Karpas-422 (cell line): ENCODE measurements around the gene PTPRR. TPM values are rescaled to one million over a fixed set of nuclear protein-coding genes. Genes with fewer than 3 reads are reported as not detected.

Experiments
- DNase-seq: peaks from one replicate; pipeline ENCODE4 v3.0.0-alpha.2; 2015
- H2AFZ ChIP-seq: fragments of 200-600 bp; sonication (generic); 2 replicates; pipeline ENCODE4 v1.6.1; 2014; ENCODE audit warnings: antibody characterized with exemption, low read length, mixed read lengths
- H3K27ac ChIP-seq: fragments of 200-600 bp; sonication (generic); 2 replicates; pipeline ENCODE4 v1.5.1; 2014; ENCODE audit warnings: mild to moderate bottlenecking, low read length, moderate library complexity
- H3K27me3 ChIP-seq: fragments of 200-600 bp; sonication (generic); 2 replicates; pipeline ENCODE4 v1.6.1; 2014; ENCODE audit warnings: low read length, mixed read lengths
- H3K36me3 ChIP-seq: fragments of 200-600 bp; sonication (generic); 2 replicates; pipeline ENCODE4 v1.6.1; 2014; ENCODE audit warnings: low read length, mixed read lengths; ENCODE audit not compliant: insufficient read depth
- H3K4me1 ChIP-seq: fragments of 200-600 bp; sonication (generic); 2 replicates; pipeline ENCODE4 v1.6.1; 2014; ENCODE audit warnings: mild to moderate bottlenecking, low read length, mixed read lengths
- H3K4me2 ChIP-seq: fragments of 200-600 bp; sonication (generic); 2 replicates; pipeline ENCODE4 v1.6.1; 2014; ENCODE audit warnings: low read length, low read depth, mild to moderate bottlenecking; ENCODE audit not compliant: poor library complexity, severe bottlenecking
- H3K4me3 ChIP-seq: fragments of 200-600 bp; sonication (generic); 2 replicates; pipeline ENCODE4 v1.5.1; 2014; ENCODE audit warnings: mild to moderate bottlenecking, antibody characterized with exemption, low read length, mixed read lengths
- H3K79me2 ChIP-seq: fragments of 200-600 bp; sonication (generic); 2 replicates; pipeline ENCODE4 v1.6.1; 2014; ENCODE audit warnings: mild to moderate bottlenecking, low read length, mixed read lengths
- H3K9ac ChIP-seq: fragments of 200-600 bp; sonication (generic); 2 replicates; pipeline ENCODE4 v1.6.0; 2014; ENCODE audit warnings: low read length
- H3K9me2 ChIP-seq: fragments of 200-600 bp; sonication (generic), shearing (Covaris generic); replicated peaks from 2 replicates; pipeline ENCODE4 v1.6.0; 2014; ENCODE audit warnings: mild to moderate bottlenecking, low read length, moderate library complexity; ENCODE audit not compliant: insufficient read depth
- H3K9me3 ChIP-seq: fragments of 300-700, 200-600 bp; sonication (generic); 2 replicates; pipeline ENCODE4 v1.6.1; 2014; ENCODE audit warnings: low read length, mixed read lengths
- H4K20me1 ChIP-seq: fragments of 200-600 bp; sonication (generic); 2 replicates; pipeline ENCODE4 v1.6.1; 2014; ENCODE audit warnings: mild to moderate bottlenecking, antibody characterized with exemption, low read length, low read depth; ENCODE audit not compliant: insufficient read depth
- total RNA-seq: library from RNA; depleted of rRNA; stranded (reverse); fragments of >200 nt; shearing (Covaris generic); gene quantifications from 2 replicates; pipeline ENCODE4 v1.2.3, GENCODE V29; 2014; ENCODE audit warnings: low replicate concordance

Gene PTPRR
- total RNA-seq, 1 experiment from 2014 or later = not detected

- H3K36me3 ChIP-seq = no peaks in the 10 kb centered on the region
- H3K4me1 ChIP-seq = no peaks in the 10 kb centered on the region
- H4K20me1 ChIP-seq = no peaks in the 10 kb centered on the region
- H3K9me2 ChIP-seq = no peaks in the 10 kb centered on the region
- H3K27me3 ChIP-seq = no peaks in the 10 kb centered on the region
- H3K27ac ChIP-seq = no peak overlapping the region
- H3K79me2 ChIP-seq = no peaks in the 10 kb centered on the region
- H3K9ac ChIP-seq = no peak overlapping the region
- DNase-seq = no peak
- H3K9me3 ChIP-seq = no peaks in the 10 kb centered on the region
- no peak overlapping the region for H3K4me2 ChIP-seq
- no peak overlapping the region for H2AFZ ChIP-seq
- H3K4me3 ChIP-seq = no peak overlapping the region
These were observed 6.8 kb upstream of the PTPRR start for GRCh38 chr12:70927356-70927755.

- Histone ChIP-seq H3K9ac (no peak overlapping the region), H3K9me2 (no peaks in the 10 kb centered on the region), H3K4me2 (no peak overlapping the region), H3K4me3 (no peak overlapping the region), H3K4me1 (no peaks in the 10 kb centered on the region), H4K20me1 (no peaks in the 10 kb centered on the region), H3K79me2 (no peaks in the 10 kb centered on the region), H3K27ac (no peak overlapping the region), H3K27me3 (no peaks in the 10 kb centered on the region), H3K9me3 (no peaks in the 10 kb centered on the region), H2AFZ (no peak overlapping the region), H3K36me3 (no peaks in the 10 kb centered on the region)
- DNase-seq = no peak
These were observed 5.0 kb upstream of the PTPRR start for GRCh38 chr12:70925539-70925938.

GRCh38 chr12:70920891-70921290 lies 353 bp upstream of the PTPRR start:
- H3K9me3 ChIP-seq = no peaks in the 10 kb centered on the region
- no peaks in the 10 kb centered on the region for H3K36me3 ChIP-seq
- no peaks in the 10 kb centered on the region for H3K9me2 ChIP-seq
- DNase-seq = no peak
- no peak overlapping the region for H3K4me2 ChIP-seq
- no peaks in the 10 kb centered on the region for H4K20me1 ChIP-seq
- no peaks in the 10 kb centered on the region for H3K79me2 ChIP-seq
- no peaks in the 10 kb centered on the region for H3K4me1 ChIP-seq
- no peak overlapping the region for H2AFZ ChIP-seq
- no peak overlapping the region for H3K9ac ChIP-seq
- H3K27ac ChIP-seq = no peak overlapping the region
- no peaks in the 10 kb centered on the region for H3K27me3 ChIP-seq
- H3K4me3 ChIP-seq = no peak overlapping the region

- H3K27ac ChIP-seq = no peak overlapping the region
- H3K4me3 ChIP-seq = no peak overlapping the region
These were observed 922 bp downstream of the PTPRR start for GRCh38 chr12:70919597-70920035.

GRCh38 chr12:70919176-70919575 lies 1.4 kb downstream of the PTPRR start:
- Histone ChIP-seq H3K79me2 (no peaks in the 10 kb centered on the region), H3K36me3 (no peaks in the 10 kb centered on the region), H3K4me1 (no peaks in the 10 kb centered on the region), H3K9me2 (no peaks in the 10 kb centered on the region), H2AFZ (no peak overlapping the region), H3K27ac (no peak overlapping the region), H3K4me3 (no peak overlapping the region), H3K4me2 (no peak overlapping the region), H3K27me3 (no peaks in the 10 kb centered on the region), H3K9me3 (no peaks in the 10 kb centered on the region), H4K20me1 (no peaks in the 10 kb centered on the region), H3K9ac (no peak overlapping the region)
- no peak for DNase-seq

More at GRCh38 chr12:70919597-70920035, 922 bp downstream of the PTPRR start:
- Histone ChIP-seq H3K27me3 (no peaks in the 10 kb centered on the region), H3K4me2 (no peak overlapping the region), H3K36me3 (no peaks in the 10 kb centered on the region), H3K4me1 (no peaks in the 10 kb centered on the region), H3K9ac (no peak overlapping the region), H3K79me2 (no peaks in the 10 kb centered on the region), H4K20me1 (no peaks in the 10 kb centered on the region), H3K9me2 (no peaks in the 10 kb centered on the region), H3K9me3 (no peaks in the 10 kb centered on the region), H2AFZ (no peak overlapping the region)
- DNase-seq = peak; percentile 59

GRCh38 chr12:70918321-70918720 lies 2.2 kb downstream of the PTPRR start:
- Histone ChIP-seq H3K9me3 (no peaks in the 10 kb centered on the region), H2AFZ (no peak overlapping the region), H3K4me2 (no peak overlapping the region), H3K36me3 (no peaks in the 10 kb centered on the region), H3K4me1 (no peaks in the 10 kb centered on the region), H3K4me3 (no peak overlapping the region), H3K79me2 (no peaks in the 10 kb centered on the region), H3K9ac (no peak overlapping the region), H3K27ac (no peak overlapping the region), H3K9me2 (no peaks in the 10 kb centered on the region), H4K20me1 (no peaks in the 10 kb centered on the region), H3K27me3 (no peaks in the 10 kb centered on the region)
- no peak for DNase-seq

GRCh38 chr12:70910666-70911065 lies 9.9 kb downstream of the PTPRR start:
- no peaks in the 10 kb centered on the region for H3K36me3 ChIP-seq
- H3K9ac ChIP-seq = no peak overlapping the region
- no peaks in the 10 kb centered on the region for H3K9me3 ChIP-seq
- H2AFZ ChIP-seq = no peak overlapping the region
- peaks cover 26% of the 10 kb centered on the region for H3K4me1 ChIP-seq
- H3K27ac ChIP-seq = no peak overlapping the region
- no peaks in the 10 kb centered on the region for H3K27me3 ChIP-seq
- H3K9me2 ChIP-seq = no peaks in the 10 kb centered on the region
- no peak overlapping the region; the same call in 1 of the 2 replicates for H3K4me3 ChIP-seq
- peak; percentile 70 for DNase-seq
- peak overlapping the region; percentile 16 for H3K4me2 ChIP-seq
- H4K20me1 ChIP-seq = no peaks in the 10 kb centered on the region
- no peaks in the 10 kb centered on the region for H3K79me2 ChIP-seq

GRCh38 chr12:70908978-70909377 lies 11.6 kb downstream of the PTPRR start:
- Histone ChIP-seq H3K36me3 (no peaks in the 10 kb centered on the region), H4K20me1 (no peaks in the 10 kb centered on the region), H3K79me2 (no peaks in the 10 kb centered on the region), H3K27me3 (no peaks in the 10 kb centered on the region), H3K9ac (no peak overlapping the region), H3K4me3 (no peak overlapping the region), H2AFZ (no peak overlapping the region), H3K4me2 (no peak overlapping the region), H3K27ac (no peak overlapping the region), H3K4me1 (peaks cover 26% of the 10 kb centered on the region), H3K9me3 (no peaks in the 10 kb centered on the region), H3K9me2 (no peaks in the 10 kb centered on the region)
- DNase-seq = no peak

- DNase-seq = no peak
- Histone ChIP-seq H3K9me3 (no peaks in the 10 kb centered on the region), H3K4me2 (no peak overlapping the region), H3K27ac (no peak overlapping the region), H3K9me2 (no peaks in the 10 kb centered on the region), H3K9ac (no peak overlapping the region), H3K27me3 (no peaks in the 10 kb centered on the region), H3K4me3 (no peak overlapping the region), H3K4me1 (peaks cover 26% of the 10 kb centered on the region), H3K36me3 (no peaks in the 10 kb centered on the region), H3K79me2 (no peaks in the 10 kb centered on the region), H4K20me1 (no peaks in the 10 kb centered on the region), H2AFZ (no peak overlapping the region)
These were observed 13.1 kb downstream of the PTPRR start for GRCh38 chr12:70907412-70907811.
